ENCODE results near the gene MTFP1.

The MTFP1 gene

GRCh38 chr22:30404307-30404706 lies 21.3 kb upstream of the MTFP1 start:
- no peak for TF ChIP-seq EZH2 (IDR thresholded peaks at IDR 0.05; ENCODE audit: borderline replicate concordance, low read length)
- TF ChIP-seq, protein P1, sequence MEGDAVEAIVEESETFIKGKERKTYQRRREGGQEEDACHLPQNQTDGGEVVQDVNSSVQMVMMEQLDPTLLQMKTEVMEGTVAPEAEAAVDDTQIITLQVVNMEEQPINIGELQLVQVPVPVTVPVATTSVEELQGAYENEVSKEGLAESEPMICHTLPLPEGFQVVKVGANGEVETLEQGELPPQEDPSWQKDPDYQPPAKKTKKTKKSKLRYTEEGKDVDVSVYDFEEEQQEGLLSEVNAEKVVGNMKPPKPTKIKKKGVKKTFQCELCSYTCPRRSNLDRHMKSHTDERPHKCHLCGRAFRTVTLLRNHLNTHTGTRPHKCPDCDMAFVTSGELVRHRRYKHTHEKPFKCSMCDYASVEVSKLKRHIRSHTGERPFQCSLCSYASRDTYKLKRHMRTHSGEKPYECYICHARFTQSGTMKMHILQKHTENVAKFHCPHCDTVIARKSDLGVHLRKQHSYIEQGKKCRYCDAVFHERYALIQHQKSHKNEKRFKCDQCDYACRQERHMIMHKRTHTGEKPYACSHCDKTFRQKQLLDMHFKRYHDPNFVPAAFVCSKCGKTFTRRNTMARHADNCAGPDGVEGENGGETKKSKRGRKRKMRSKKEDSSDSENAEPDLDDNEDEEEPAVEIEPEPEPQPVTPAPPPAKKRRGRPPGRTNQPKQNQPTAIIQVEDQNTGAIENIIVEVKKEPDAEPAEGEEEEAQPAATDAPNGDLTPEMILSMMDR (IDR thresholded peaks at IDR 0.05; ENCODE audit: low read length): no peak
- Histone ChIP-seq H3K4me1 (ENCODE audit: insufficient read depth, low read length, severe bottlenecking) (no peaks in the 10 kb centered on the region), H3K9ac (ENCODE audit: low read length) (no peak overlapping the region), H3K36me3 (ENCODE audit: insufficient read depth, low read length) (no peaks in the 10 kb centered on the region), H3F3A (ENCODE audit: insufficient read depth, low read length) (no peaks in the 10 kb centered on the region), H3K9me3 (ENCODE audit: low read length) (no peaks in the 10 kb centered on the region), H4K20me1 (ENCODE audit: insufficient read depth, low read length) (no peaks in the 10 kb centered on the region), H3K79me2 (ENCODE audit: insufficient read depth, low read length) (no peaks in the 10 kb centered on the region), H3K4me3 (ENCODE audit: low read depth, low read length, poor library complexity, severe bottlenecking) (no peak overlapping the region), H2AFZ (ENCODE audit: low read length) (no peak overlapping the region), H3K27ac (ENCODE audit: low read depth, low read length, poor library complexity, severe bottlenecking) (no peak overlapping the region), H3K27me3 (ENCODE audit: insufficient read depth, low read length) (no peaks in the 10 kb centered on the region), H3K4me2 (ENCODE audit: low read length) (no peak overlapping the region), H3K9me2 (ENCODE audit: low read depth, low read length) (no peaks in the 10 kb centered on the region)

DNA sequence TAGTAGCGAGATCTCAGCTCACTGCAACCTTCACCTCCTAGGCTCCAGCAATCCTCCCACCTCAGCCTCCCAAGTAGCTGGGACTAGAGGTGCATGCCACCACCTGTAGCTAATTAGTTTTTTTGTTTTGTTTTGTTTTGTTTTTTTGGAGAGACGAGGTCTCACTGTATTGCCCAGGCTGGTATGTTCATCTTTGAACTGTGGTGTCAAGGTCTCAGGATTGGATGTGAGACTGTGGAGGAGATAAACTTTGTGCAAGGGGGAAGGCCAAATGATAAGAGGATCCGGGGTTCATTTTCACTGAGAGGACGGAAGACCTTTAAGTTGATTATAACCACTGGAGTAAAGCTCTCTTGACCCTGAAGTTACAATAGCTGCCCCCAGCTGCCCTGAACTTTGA lies 19.8 kb upstream of the MTFP1 start:
- H3K4me3 ChIP-seq (ENCODE audit: low read depth, low read length, poor library complexity, severe bottlenecking): no peak overlapping the region
- H3K27ac ChIP-seq (ENCODE audit: low read depth, low read length, poor library complexity, severe bottlenecking): no peak overlapping the region
- no peaks in the 10 kb centered on the region for H3K9me3 ChIP-seq (ENCODE audit: low read length)
- H3K9ac ChIP-seq (ENCODE audit: low read length): no peak overlapping the region
- no peaks in the 10 kb centered on the region for H3K36me3 ChIP-seq (ENCODE audit: insufficient read depth, low read length)
- H2AFZ ChIP-seq (ENCODE audit: low read length): no peak overlapping the region
- no peaks in the 10 kb centered on the region for H4K20me1 ChIP-seq (ENCODE audit: insufficient read depth, low read length)
- no peaks in the 10 kb centered on the region for H3K9me2 ChIP-seq (ENCODE audit: low read depth, low read length)
- H3K27me3 ChIP-seq (ENCODE audit: insufficient read depth, low read length): no peaks in the 10 kb centered on the region
- H3K79me2 ChIP-seq (ENCODE audit: insufficient read depth, low read length): no peaks in the 10 kb centered on the region
- H3K4me2 ChIP-seq (ENCODE audit: low read length): no peak overlapping the region
- H3K4me1 ChIP-seq (ENCODE audit: insufficient read depth, low read length, severe bottlenecking): no peaks in the 10 kb centered on the region
- H3F3A ChIP-seq (ENCODE audit: insufficient read depth, low read length): no peaks in the 10 kb centered on the region
- TF ChIP-seq, protein P1 (IDR thresholded peaks at IDR 0.05; ENCODE audit: low read length): no peak
- TF ChIP-seq EZH2 (IDR thresholded peaks at IDR 0.05; ENCODE audit: borderline replicate concordance, low read length): no peak

DNA sequence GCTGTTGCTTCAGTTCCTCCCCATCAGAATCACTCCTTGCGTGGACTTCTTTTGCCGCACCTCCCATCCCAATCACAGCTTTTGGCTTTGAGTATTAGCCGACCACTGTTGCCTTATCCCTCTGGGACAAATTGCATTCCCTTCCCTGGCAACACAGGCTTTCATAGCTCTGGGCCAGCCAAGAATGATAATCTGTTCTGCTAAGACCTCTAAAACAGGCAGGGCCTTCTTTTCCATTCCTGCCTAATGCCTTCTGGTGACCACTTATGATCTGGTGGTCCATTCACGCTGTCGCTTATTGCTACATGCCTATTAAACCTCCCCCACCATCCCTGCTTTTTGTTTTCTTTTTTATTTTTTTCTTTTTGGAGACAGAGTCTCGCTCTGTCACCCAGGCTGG lies 19.2 kb upstream of the MTFP1 start:
- H3K27ac ChIP-seq (ENCODE audit: low read depth, low read length, poor library complexity, severe bottlenecking): no peak overlapping the region
- no peak overlapping the region for H3K4me3 ChIP-seq (ENCODE audit: low read depth, low read length, poor library complexity, severe bottlenecking)
- H3F3A ChIP-seq (ENCODE audit: insufficient read depth, low read length): no peaks in the 10 kb centered on the region
- no peaks in the 10 kb centered on the region for H3K36me3 ChIP-seq (ENCODE audit: insufficient read depth, low read length)
- no peak overlapping the region for H3K9ac ChIP-seq (ENCODE audit: low read length)
- no peaks in the 10 kb centered on the region for H3K9me3 ChIP-seq (ENCODE audit: low read length)
- no peaks in the 10 kb centered on the region for H3K4me1 ChIP-seq (ENCODE audit: insufficient read depth, low read length, severe bottlenecking)
- no peak overlapping the region for H3K4me2 ChIP-seq (ENCODE audit: low read length)
- no peak for TF ChIP-seq EZH2 (IDR thresholded peaks at IDR 0.05; ENCODE audit: borderline replicate concordance, low read length)
- TF ChIP-seq, protein P1 (IDR thresholded peaks at IDR 0.05; ENCODE audit: low read length): no peak
- no peaks in the 10 kb centered on the region for H4K20me1 ChIP-seq (ENCODE audit: insufficient read depth, low read length)
- H3K9me2 ChIP-seq (ENCODE audit: low read depth, low read length): no peaks in the 10 kb centered on the region
- H3K27me3 ChIP-seq (ENCODE audit: insufficient read depth, low read length): no peaks in the 10 kb centered on the region
- H3K79me2 ChIP-seq (ENCODE audit: insufficient read depth, low read length): no peaks in the 10 kb centered on the region
- H2AFZ ChIP-seq (ENCODE audit: low read length): no peak overlapping the region

All from OCI-LY1 (cell line).